Gastrocnemius medialis (tissue), 4 donors: Measurements from ENCODE around the gene FIGNL1. TPM values are rescaled to one million over a fixed set of nuclear protein-coding genes. Genes with fewer than 3 reads are reported as not detected.

Experiments used
- ATAC-seq, 2 donors: fragments of 150-250 bp; one replicate each; pipeline ENCODE4 v1.9.1; 2016
- DNase-seq, 2 donors: peaks; one replicate each; pipeline ENCODE4 v3.0.0-alpha.2; 2019
- H3K27ac ChIP-seq, 4 donors: fragments of 200-600 bp; sonication (generic); 1 replicate in 1 of 4; 2 replicates in 3 of 4; pipeline ENCODE4 v1.5.1; 2016 to 2018; ENCODE audit warnings: mild to moderate bottlenecking in 2 of 4, moderate library complexity in 1 of 4
- H3K27me3 ChIP-seq, 3 donors: fragments of 200-600 bp; sonication (generic) in 2 of 3; 1 replicate in 1 of 3; 2 replicates in 2 of 3; pipeline versions ENCODE4 v1.5.1 to v1.6.0; 2016 to 2019; ENCODE audit warnings: mild to moderate bottlenecking in 1 of 3, moderate library complexity in 1 of 3
- H3K36me3 ChIP-seq, 2 donors: fragments of 200-600 bp; sonication (generic) in 1 of 2; one replicate each; pipeline ENCODE4 v1.5.1; 2017 to 2018
- H3K4me1 ChIP-seq, 2 donors: fragments of 200-600 bp; sonication (generic) in 1 of 2; one replicate each; pipeline ENCODE4 v1.5.1; 2016 to 2017; ENCODE audit warnings: mild to moderate bottlenecking in 2 of 2
- H3K4me3 ChIP-seq, 4 donors: fragments of 200-600 bp; sonication (generic) in 3 of 4; 1 replicate in 1 of 4; 2 replicates in 3 of 4; pipeline ENCODE4 v1.5.1; 2016 to 2019; ENCODE audit warnings: mild to moderate bottlenecking in 2 of 4
- H3K9me3 ChIP-seq, 3 donors: fragments of 200-600 bp; sonication (generic) in 2 of 3; 1 replicate in 1 of 3; 2 replicates in 2 of 3; pipeline ENCODE4 v1.5.1; 2016 to 2019
- POLR2A ChIP-seq, 2 donors: fragments of 450-650 bp; IDR thresholded peaks; one replicate each; pipeline ENCODE4 v1.6.1; 2017; ENCODE audit warnings: antibody characterized with exemption in 2 of 2, mild to moderate bottlenecking in 2 of 2, moderate library complexity in 2 of 2
- in situ Hi-C, 4 donors: fragments of 200-750 bp; cut with MboI; loops; one replicate each; pipeline versions ENCODE4 v1.15.0 to v1.8.0; 2017; ENCODE audit warnings: low sequenced_read_pairs in 4 of 4
- intact Hi-C: fragments of 100-400 bp; cut with DNase I; formaldehyde crosslinking; loops from one replicate; pipeline ENCODE4 v1.15.1; 2023; ENCODE audit warnings: low total_unique reads
- total RNA-seq, 4 donors: library from RNA; depleted of rRNA; stranded (reverse); fragments of >200 nt; gene quantifications; one replicate each; pipeline versions ENCODE4 v1.1.0 to v1.2.3, GENCODE V29; 2016
- TF ChIP-seq, protein P1 (sequence below), 5 experiments: fragments of 450-650 bp in 3 of 5; fragments of 200-600 bp in 2 of 5; sonication (generic) in 2 of 5; IDR thresholded peaks in 4 of 5; conservative IDR thresholded peaks in 1 of 5; 1 replicate in 4 of 5; 2 replicates in 1 of 5; pipeline ENCODE4 v1.5.1; 2016 to 2019; ENCODE audit warnings: antibody characterized with exemption in 5 of 5, mild to moderate bottlenecking in 3 of 5, moderate library complexity in 3 of 5

Gene FIGNL1
- total RNA-seq, 4 donors from 2014 or later = 2.3 to 9.2 (median 6.2) TPM

DNA sequence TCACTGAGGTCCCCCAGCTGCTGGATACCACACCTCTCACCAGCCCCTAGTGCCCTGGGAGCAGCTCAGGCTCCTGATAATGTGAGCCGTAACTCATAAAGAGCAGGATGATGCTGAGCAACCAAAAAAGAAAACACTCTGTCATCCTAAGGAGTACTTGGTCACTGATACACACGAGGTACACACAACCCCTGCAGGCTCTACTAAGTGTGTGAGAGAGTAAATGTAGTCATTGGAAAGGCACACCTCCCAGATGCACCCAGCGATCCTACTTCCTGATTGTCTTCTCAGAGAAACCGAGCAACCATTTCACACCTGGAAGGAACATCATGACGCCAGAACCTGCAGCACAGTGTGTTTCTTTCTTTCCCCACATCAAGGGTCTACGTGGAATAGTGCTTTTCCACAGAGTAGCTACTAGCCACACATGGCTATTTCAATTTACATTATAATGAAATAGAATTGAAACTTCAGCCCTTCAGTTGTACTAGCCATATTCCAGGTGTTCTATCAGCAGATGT is 34.2 kb downstream of the FIGNL1 start:
- DNase-seq (no peak), ATAC-seq (no peak)
- intact Hi-C loops = loop anchor here (10.0 kb wide), 1 partner anchor 211 kb away; no protein-coding TSS in a partner anchor
- H3K9me3 ChIP-seq = no peaks in the 10 kb centered on the region
- H3K27ac ChIP-seq = no peak overlapping the region
- H3K4me1 ChIP-seq = no peaks in the 10 kb centered on the region
- H3K27me3 ChIP-seq = no peaks in the 10 kb centered on the region
- H3K36me3 ChIP-seq = no peaks in the 10 kb centered on the region
- TF ChIP-seq POLR2A (IDR thresholded peaks at IDR 0.05) = no peak
- TF ChIP-seq, protein P1, sequence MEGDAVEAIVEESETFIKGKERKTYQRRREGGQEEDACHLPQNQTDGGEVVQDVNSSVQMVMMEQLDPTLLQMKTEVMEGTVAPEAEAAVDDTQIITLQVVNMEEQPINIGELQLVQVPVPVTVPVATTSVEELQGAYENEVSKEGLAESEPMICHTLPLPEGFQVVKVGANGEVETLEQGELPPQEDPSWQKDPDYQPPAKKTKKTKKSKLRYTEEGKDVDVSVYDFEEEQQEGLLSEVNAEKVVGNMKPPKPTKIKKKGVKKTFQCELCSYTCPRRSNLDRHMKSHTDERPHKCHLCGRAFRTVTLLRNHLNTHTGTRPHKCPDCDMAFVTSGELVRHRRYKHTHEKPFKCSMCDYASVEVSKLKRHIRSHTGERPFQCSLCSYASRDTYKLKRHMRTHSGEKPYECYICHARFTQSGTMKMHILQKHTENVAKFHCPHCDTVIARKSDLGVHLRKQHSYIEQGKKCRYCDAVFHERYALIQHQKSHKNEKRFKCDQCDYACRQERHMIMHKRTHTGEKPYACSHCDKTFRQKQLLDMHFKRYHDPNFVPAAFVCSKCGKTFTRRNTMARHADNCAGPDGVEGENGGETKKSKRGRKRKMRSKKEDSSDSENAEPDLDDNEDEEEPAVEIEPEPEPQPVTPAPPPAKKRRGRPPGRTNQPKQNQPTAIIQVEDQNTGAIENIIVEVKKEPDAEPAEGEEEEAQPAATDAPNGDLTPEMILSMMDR (IDR thresholded peaks at IDR 0.05 in 4 of 5, conservative IDR thresholded peaks at IDR 0.05 in 1 of 5) = no peak
- in situ Hi-C loops = loop anchor here in 2 of 4 donors (10.0 to 25.0 kb wide), 2 partner anchors 204 to 211 kb away; no protein-coding TSS in a partner anchor
- no peak overlapping the region for H3K4me3 ChIP-seq

DNA sequence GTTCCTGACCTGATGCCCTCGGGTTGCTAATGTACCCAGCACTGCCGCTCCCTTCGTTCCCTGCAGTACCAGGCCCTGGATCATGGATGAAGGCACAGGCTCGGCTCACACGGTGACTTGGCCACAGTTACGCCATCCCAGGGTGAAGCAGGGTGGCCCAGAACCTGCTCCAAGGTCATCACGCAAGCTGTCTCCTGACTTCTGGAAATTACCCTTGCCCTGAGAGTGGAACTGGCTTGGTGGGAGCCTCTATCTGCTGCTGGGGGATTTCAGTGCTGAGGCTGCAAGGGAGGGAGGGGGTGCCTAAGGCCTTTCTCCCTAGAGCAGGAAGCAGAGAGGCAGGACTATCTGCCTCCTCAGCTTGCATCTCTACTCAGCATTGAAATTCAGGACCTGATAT is 36.6 kb downstream of the FIGNL1 start:
- no peaks in the 10 kb centered on the region for H3K36me3 ChIP-seq
- no peaks in the 10 kb centered on the region for H3K27me3 ChIP-seq
- TF ChIP-seq, protein P1 (IDR thresholded peaks at IDR 0.05 in 4 of 5, conservative IDR thresholded peaks at IDR 0.05 in 1 of 5) = no peak
- TF ChIP-seq POLR2A (IDR thresholded peaks at IDR 0.05) = no peak
- no peaks in the 10 kb centered on the region for H3K4me1 ChIP-seq
- no peak for DNase-seq
- no peak overlapping the region for H3K27ac ChIP-seq
- in situ Hi-C loops = loop anchor here in 2 of 4 donors (10.0 to 25.0 kb wide), 2 partner anchors 201 to 209 kb away; no protein-coding TSS in a partner anchor
- H3K4me3 ChIP-seq = no peak overlapping the region
- intact Hi-C loops = loop anchor here (10.0 kb wide), 1 partner anchor 209 kb away; no protein-coding TSS in a partner anchor
- H3K9me3 ChIP-seq = no peaks in the 10 kb centered on the region
- no peak for ATAC-seq

DNA sequence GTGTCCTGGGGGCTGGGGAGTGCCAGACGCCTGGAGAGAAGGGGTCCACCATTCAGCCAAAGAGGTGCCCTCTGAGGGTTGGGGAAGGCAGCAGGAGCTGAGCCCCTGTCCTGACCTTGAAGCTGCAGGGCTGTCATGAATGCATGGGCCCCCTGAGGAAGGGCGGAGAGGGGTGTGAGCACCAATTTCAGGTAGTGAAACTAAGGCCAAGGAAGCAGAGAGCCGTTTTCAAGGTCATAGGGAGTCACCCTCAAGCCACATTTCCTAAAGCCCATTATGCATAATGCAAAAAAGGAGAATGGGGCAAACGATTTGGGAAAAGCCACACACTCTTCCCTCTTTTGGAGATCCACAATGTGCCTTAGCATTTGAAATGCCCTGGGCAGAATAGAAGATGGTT is 37.2 kb downstream of the FIGNL1 start:
- Histone ChIP-seq H3K27ac (no peak overlapping the region), H3K9me3 (no peaks in the 10 kb centered on the region), H3K4me1 (no peaks in the 10 kb centered on the region), H3K27me3 (no peaks in the 10 kb centered on the region), H3K36me3 (no peaks in the 10 kb centered on the region), H3K4me3 (no peak overlapping the region)
- no peak for ATAC-seq
- TF ChIP-seq, protein P1 (IDR thresholded peaks at IDR 0.05 in 4 of 5, conservative IDR thresholded peaks at IDR 0.05 in 1 of 5) = no peak
- no peak for TF ChIP-seq POLR2A (IDR thresholded peaks at IDR 0.05)
- intact Hi-C loops = loop anchor here (10.0 kb wide), 1 partner anchor 208 kb away; no protein-coding TSS in a partner anchor
- no peak for DNase-seq
- in situ Hi-C loops = loop anchor here in 2 of 4 donors (10.0 to 25.0 kb wide), 2 partner anchors 201 to 208 kb away; no protein-coding TSS in a partner anchor

DNA sequence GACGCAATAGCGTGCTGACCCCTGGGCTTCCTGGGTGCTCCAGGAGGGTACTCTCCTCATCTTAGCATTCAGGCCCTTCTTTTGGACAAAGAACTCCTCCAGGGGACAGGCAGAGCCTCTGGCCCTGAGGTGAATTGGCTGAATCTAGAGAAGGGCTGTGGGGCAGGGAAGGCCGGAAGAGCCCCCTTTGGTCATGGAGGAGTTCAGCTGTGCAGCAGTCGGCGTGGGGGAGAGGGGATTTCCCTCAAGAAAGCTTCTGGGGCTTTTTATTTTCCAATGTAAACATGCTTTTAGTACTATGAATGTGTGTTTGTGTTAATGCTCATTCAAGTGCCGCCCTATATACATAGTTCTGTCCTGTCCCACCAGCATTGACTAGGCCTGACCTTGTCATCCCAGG is 38.8 kb downstream of the FIGNL1 start:
- in situ Hi-C loops = loop anchor here in 2 of 4 donors (10.0 to 25.0 kb wide), 2 partner anchors 199 to 207 kb away; no protein-coding TSS in a partner anchor
- TF ChIP-seq POLR2A (IDR thresholded peaks at IDR 0.05) = no peak
- TF ChIP-seq, protein P1 (IDR thresholded peaks at IDR 0.05 in 4 of 5, conservative IDR thresholded peaks at IDR 0.05 in 1 of 5) = no peak
- ATAC-seq = no peak

More for the DNA sequence above, 38.8 kb downstream of the FIGNL1 start:
- Histone ChIP-seq H3K27ac (no peak overlapping the region), H3K4me3 (no peak overlapping the region), H3K36me3 (no peaks in the 10 kb centered on the region), H3K9me3 (no peaks in the 10 kb centered on the region), H3K27me3 (no peaks in the 10 kb centered on the region), H3K4me1 (no peaks in the 10 kb centered on the region)
- no peak for DNase-seq
- intact Hi-C loops = loop anchor here (10.0 kb wide), 1 partner anchor 207 kb away; no protein-coding TSS in a partner anchor
